Endodermal cell (in vitro differentiated cells): ENCODE data around the gene AOC2. TPM values are rescaled to one million over a fixed set of nuclear protein-coding genes. Genes with fewer than 3 reads are reported as not detected.

Source experiments
- DNase-seq: peaks from one replicate; pipeline ENCODE4 v3.0.0-alpha.2; 2017
- H3K27ac ChIP-seq: 2 replicates; pipeline ENCODE4 v1.5.1; 2013; ENCODE audit warnings: mild to moderate bottlenecking, low read depth, low read length, moderate library complexity
- H3K27me3 ChIP-seq: 2 replicates; pipeline ENCODE4 v1.6.1; 2013; ENCODE audit warnings: mild to moderate bottlenecking, low read length, moderate library complexity; ENCODE audit not compliant: insufficient read depth, control insufficient read depth, poor library complexity, severe bottlenecking
- H3K36me3 ChIP-seq: 2 replicates; pipeline ENCODE4 v1.7.0; 2013; ENCODE audit warnings: mild to moderate bottlenecking, low read length, moderate library complexity; ENCODE audit not compliant: control insufficient read depth, insufficient read depth
- H3K4me1 ChIP-seq: one replicate; pipeline ENCODE4 v1.7.0; 2013; ENCODE audit warnings: low read length; ENCODE audit not compliant: control insufficient read depth, insufficient read depth
- H3K4me3 ChIP-seq: 2 replicates; pipeline ENCODE4 v1.5.1; 2013; ENCODE audit warnings: mild to moderate bottlenecking, low read length, moderate library complexity
- H3K9ac ChIP-seq: 2 replicates; pipeline ENCODE4 v1.6.1; 2013; ENCODE audit warnings: mild to moderate bottlenecking, low read length, moderate library complexity; ENCODE audit not compliant: poor library complexity, severe bottlenecking; ENCODE audit errors: extremely low read depth
- H3K9me3 ChIP-seq: 2 replicates; pipeline ENCODE4 v1.6.1; 2013; ENCODE audit warnings: mild to moderate bottlenecking, low read length, moderate library complexity; ENCODE audit not compliant: control insufficient read depth
- H3K27ac Mint-ChIP-seq: 2 replicates; pipeline ENCODE4 v1.8.0; 2020; ENCODE audit warnings: mixed read lengths
- H3K27me3 Mint-ChIP-seq: 2 replicates; pipeline ENCODE4 v1.8.0; 2021; ENCODE audit warnings: mild to moderate bottlenecking, mixed read lengths; ENCODE audit not compliant: insufficient read depth
- H3K36me3 Mint-ChIP-seq: 2 replicates; pipeline ENCODE4 v1.8.0; 2020; ENCODE audit warnings: low read depth, mixed read lengths
- H3K4me1 Mint-ChIP-seq: 2 replicates; pipeline ENCODE4 v1.8.0; 2020; ENCODE audit warnings: mixed read lengths
- H3K4me3 Mint-ChIP-seq: 2 replicates; pipeline ENCODE4 v1.8.0; 2020; ENCODE audit warnings: mild to moderate bottlenecking, moderate library complexity, mixed read lengths
- H3K9me3 Mint-ChIP-seq: 2 replicates; pipeline ENCODE4 v1.8.0; 2020; ENCODE audit warnings: mild to moderate bottlenecking, mixed read lengths
- CTCF ChIP-seq: fragments of 200-600 bp; sonication (generic); conservative IDR thresholded peaks from 2 replicates; pipeline ENCODE4 v1.5.0; 2021; ENCODE audit warnings: antibody characterized with exemption, mild to moderate bottlenecking
- WGBS, 2 experiments: methylation state at CpG; one replicate each; pipeline versions ENCODE4 v1.1.5 to v1.1.7; 2013; ENCODE audit warnings: missing lambda C conversion rate in 2 of 2, mixed read lengths in 1 of 2; ENCODE audit not compliant: insufficient coverage in 1 of 2, insufficient read length in 1 of 2; 5-methylcytosine and 5-hydroxymethylcytosine counted together
- total RNA-seq, 2 donors: library from RNA; stranded (reverse); fragmentation: NEBNext Ultra II Directional in 1 of 2; extraction: Animal tissue kit (Norgen Biotek cat#: 25700) in 1 of 2; gene quantifications; 2 replicates in 1 of 2; 3 replicates in 1 of 2; pipeline ENCODE4 v1.2.1, GENCODE V29; 2021

The AOC2 gene
- total RNA-seq, 2 donors from 2014 or later: 3.7 to 3.8 TPM

GRCh38 chr17:42843358-42843934, 934 bp upstream of the AOC2 start:
- H3K36me3 ChIP-seq: peaks cover 61% of the 10 kb centered on the region
- Mint-ChIP-seq H3K4me1 (peaks cover 16% of the 10 kb centered on the region), H3K9me3 (no peaks in the 10 kb centered on the region), H3K27ac (no peak overlapping the region), H3K4me3 (no peak overlapping the region), H3K36me3 (peaks cover 67% of the 10 kb centered on the region), H3K27me3 (no peaks in the 10 kb centered on the region)
- H3K27me3 ChIP-seq: no peaks in the 10 kb centered on the region
- no peaks in the 10 kb centered on the region for H3K9me3 ChIP-seq
- H3K4me3 ChIP-seq: no peak overlapping the region
- WGBS, 2 experiments: 61 to 69% methylated on average over 3 to 6 of the region's 6 CpGs
- peak; percentile 82 for DNase-seq
- peaks cover 3% of the 10 kb centered on the region for H3K4me1 ChIP-seq
- no peak overlapping the region for H3K9ac ChIP-seq
- no peak overlapping the region for H3K27ac ChIP-seq
- TF ChIP-seq CTCF: peak; percentile 97

- Histone ChIP-seq H3K4me3 (no peak overlapping the region), H3K4me1 (peaks cover 3% of the 10 kb centered on the region), H3K9me3 (no peaks in the 10 kb centered on the region), H3K27ac (no peak overlapping the region), H3K9ac (no peak overlapping the region), H3K27me3 (no peaks in the 10 kb centered on the region), H3K36me3 (peaks cover 49% of the 10 kb centered on the region)
- no peaks in the 10 kb centered on the region for H3K9me3 Mint-ChIP-seq
- TF ChIP-seq CTCF: no peak
- no peak overlapping the region for H3K27ac Mint-ChIP-seq
- no peak overlapping the region for H3K4me3 Mint-ChIP-seq
- WGBS, 2 experiments: 97 to 98% methylated on average over 13 to 24 of the region's 24 CpGs
- peaks cover 55% of the 10 kb centered on the region for H3K36me3 Mint-ChIP-seq
- H3K4me1 Mint-ChIP-seq: peaks cover 16% of the 10 kb centered on the region
- no peak for DNase-seq
- H3K27me3 Mint-ChIP-seq: no peaks in the 10 kb centered on the region
These were observed 578 bp downstream of the AOC2 start for GRCh38 chr17:42844761-42845555.

- no peak overlapping the region for H3K4me3 Mint-ChIP-seq
These were observed 1.2 kb downstream of the AOC2 start for GRCh38 chr17:42845556-42845917.

More at GRCh38 chr17:42845556-42845917, 1.2 kb downstream of the AOC2 start:
- H3K27me3 ChIP-seq: no peaks in the 10 kb centered on the region
- H3K36me3 Mint-ChIP-seq: peaks cover 51% of the 10 kb centered on the region
- no peak overlapping the region for H3K27ac Mint-ChIP-seq
- peaks cover 16% of the 10 kb centered on the region for H3K4me1 Mint-ChIP-seq
- no peak overlapping the region for H3K4me3 ChIP-seq
- no peak overlapping the region for H3K27ac ChIP-seq
- peaks cover 3% of the 10 kb centered on the region for H3K4me1 ChIP-seq
- TF ChIP-seq CTCF: no peak
- peaks cover 46% of the 10 kb centered on the region for H3K36me3 ChIP-seq
- H3K27me3 Mint-ChIP-seq: no peaks in the 10 kb centered on the region
- H3K9me3 ChIP-seq: no peaks in the 10 kb centered on the region
- no peak for DNase-seq
- WGBS, 2 experiments: 94 to 96% methylated on average over 8 to 12 of the region's 12 CpGs
- no peak overlapping the region for H3K9ac ChIP-seq
- H3K9me3 Mint-ChIP-seq: no peaks in the 10 kb centered on the region
